Liver (tissue), 3 donors: ENCODE measurements around the gene CMIP.

Source experiments
- GABPA ChIP-seq, 2 donors: IDR thresholded peaks in 1 of 2; conservative IDR thresholded peaks in 1 of 2; 2 replicates each; pipeline ENCODE4 v1.6.1; 2016; ENCODE audit warnings: antibody characterized with exemption in 2 of 2, mild to moderate bottlenecking in 1 of 2, moderate library complexity in 1 of 2
- RAD21 ChIP-seq, 2 donors: IDR thresholded peaks; 2 replicates each; pipeline ENCODE4 v1.6.1; 2016; ENCODE audit warnings: antibody characterized with exemption in 2 of 2, mild to moderate bottlenecking in 2 of 2
- YY1 ChIP-seq: IDR thresholded peaks from 2 replicates; pipeline ENCODE4 v1.6.1; 2016; ENCODE audit warnings: antibody characterized with exemption, mild to moderate bottlenecking
- TF ChIP-seq, protein P1 (sequence below): fragments of 150-350 bp; IDR thresholded peaks from 2 replicates; pipeline ENCODE4 v1.5.1; 2017; ENCODE audit warnings: improper control_type of control experiment, low read depth, low read length; ENCODE audit not compliant: missing input control
- donor health status: healthy.
- donor health status: healthy.

DNA sequence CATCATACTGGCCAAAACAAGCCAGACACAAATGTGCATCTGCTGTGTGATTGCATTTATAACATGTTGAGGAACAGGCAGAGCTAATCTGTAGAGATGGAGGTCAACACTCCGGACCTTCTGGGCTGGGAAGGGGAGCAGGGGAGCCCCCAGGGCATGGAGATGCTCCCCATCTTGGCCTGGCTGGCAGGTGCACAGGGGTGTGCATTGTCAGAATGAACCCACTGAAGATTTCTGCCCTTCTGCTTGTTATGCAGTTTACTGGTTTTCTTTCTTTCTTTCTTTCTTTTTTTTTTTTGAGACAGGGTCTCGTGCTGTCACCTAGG lies 146.9 kb downstream of the CMIP start:
- TF ChIP-seq, protein P1, sequence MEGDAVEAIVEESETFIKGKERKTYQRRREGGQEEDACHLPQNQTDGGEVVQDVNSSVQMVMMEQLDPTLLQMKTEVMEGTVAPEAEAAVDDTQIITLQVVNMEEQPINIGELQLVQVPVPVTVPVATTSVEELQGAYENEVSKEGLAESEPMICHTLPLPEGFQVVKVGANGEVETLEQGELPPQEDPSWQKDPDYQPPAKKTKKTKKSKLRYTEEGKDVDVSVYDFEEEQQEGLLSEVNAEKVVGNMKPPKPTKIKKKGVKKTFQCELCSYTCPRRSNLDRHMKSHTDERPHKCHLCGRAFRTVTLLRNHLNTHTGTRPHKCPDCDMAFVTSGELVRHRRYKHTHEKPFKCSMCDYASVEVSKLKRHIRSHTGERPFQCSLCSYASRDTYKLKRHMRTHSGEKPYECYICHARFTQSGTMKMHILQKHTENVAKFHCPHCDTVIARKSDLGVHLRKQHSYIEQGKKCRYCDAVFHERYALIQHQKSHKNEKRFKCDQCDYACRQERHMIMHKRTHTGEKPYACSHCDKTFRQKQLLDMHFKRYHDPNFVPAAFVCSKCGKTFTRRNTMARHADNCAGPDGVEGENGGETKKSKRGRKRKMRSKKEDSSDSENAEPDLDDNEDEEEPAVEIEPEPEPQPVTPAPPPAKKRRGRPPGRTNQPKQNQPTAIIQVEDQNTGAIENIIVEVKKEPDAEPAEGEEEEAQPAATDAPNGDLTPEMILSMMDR = no peak
- TF ChIP-seq GABPA (IDR thresholded peaks at IDR 0.05 in 1 of 2, conservative IDR thresholded peaks at IDR 0.05 in 1 of 2) (no peak), YY1 (no peak), RAD21 (IDR thresholded peaks at IDR 0.05) (no peak)
